HepG2 (cell line): Measurements from ENCODE around the gene SNX13.

ENCODE experiments used
- ATF3 ChIP-seq: sonication (generic); formaldehyde crosslinking; IDR thresholded peaks from 2 replicates; pipeline ENCODE4 v1.4.0; 2020; ENCODE audit warnings: missing genetic modification reagents
- DRAP1 ChIP-seq: IDR thresholded peaks from 2 replicates; pipeline ENCODE4 v1.6.1; 2016; ENCODE audit warnings: missing genetic modification reagents, missing compliant biosample characterization
- EP300 ChIP-seq, 3 experiments: sonication (generic) in 1 of 3; formaldehyde crosslinking in 1 of 3; IDR thresholded peaks; 2 replicates each; pipeline versions ENCODE4 v1.5.1 to v1.6.1; 2011 to 2020; ENCODE audit warnings: low read depth in 2 of 3, low read length in 2 of 3, borderline replicate concordance in 1 of 3, improper control_type of control experiment in 1 of 3, mild to moderate bottlenecking in 1 of 3, missing genetic modification reagents in 1 of 3, moderate library complexity in 1 of 3
- MAF1 ChIP-seq: sonication (generic); formaldehyde crosslinking; IDR thresholded peaks from 2 replicates; pipeline ENCODE4 v1.5.0; 2020; ENCODE audit warnings: missing genetic modification reagents, borderline replicate concordance
- MLX ChIP-seq: IDR thresholded peaks from 2 replicates; pipeline ENCODE4 v1.6.1; 2016
- NCOA1 ChIP-seq: sonication (generic); formaldehyde crosslinking; IDR thresholded peaks from 2 replicates; pipeline ENCODE4 v1.9.0; 2021; ENCODE audit warnings: missing genetic modification reagents
- POLR2A ChIP-seq, 2 experiments: IDR thresholded peaks; 2 replicates each; pipeline ENCODE4 v1.6.1; 2011; ENCODE audit warnings: low read depth in 2 of 2, low read length in 2 of 2, mild to moderate bottlenecking in 1 of 2, moderate library complexity in 1 of 2; ENCODE audit not compliant: insufficient read depth in 1 of 2
- TP53 ChIP-seq: sonication (generic); formaldehyde crosslinking; conservative IDR thresholded peaks from 2 replicates; pipeline ENCODE4 v1.4.0; 2020; ENCODE audit warnings: missing genetic modification reagents
- ZNF10 ChIP-seq: sonication (generic); formaldehyde crosslinking; IDR thresholded peaks from 2 replicates; pipeline ENCODE4 v1.4.0; 2020; ENCODE audit warnings: mild to moderate bottlenecking, low read depth, missing genetic modification reagents, borderline replicate concordance
- ZNF143 ChIP-seq: sonication (generic); formaldehyde crosslinking; IDR thresholded peaks from 2 replicates; pipeline ENCODE4 v1.4.0; 2020; ENCODE audit warnings: missing genetic modification reagents
- ZNF274 ChIP-seq: sonication (generic); formaldehyde crosslinking; IDR thresholded peaks from 2 replicates; pipeline ENCODE4 v1.5.1; 2020; ENCODE audit warnings: mild to moderate bottlenecking, missing genetic modification reagents
- TF ChIP-seq, protein P1 (sequence below): sonication (generic); formaldehyde crosslinking; IDR thresholded peaks from 2 replicates; pipeline ENCODE4 v1.5.0; 2020; ENCODE audit warnings: mild to moderate bottlenecking, missing genetic modification reagents, moderate library complexity
- TF ChIP-seq, protein P2 (sequence below), 2 experiments: IDR thresholded peaks; 2 replicates each; pipeline ENCODE4 v1.6.1; 2011 to 2012; ENCODE audit warnings: low read length in 2 of 2, borderline replicate concordance in 1 of 2, low read depth in 1 of 2, mild to moderate bottlenecking in 1 of 2, moderate library complexity in 1 of 2
- TF ChIP-seq, protein P3 (sequence below): sonication (generic); formaldehyde crosslinking; IDR thresholded peaks from 2 replicates; pipeline ENCODE4 v1.5.1; 2020; ENCODE audit warnings: mild to moderate bottlenecking, missing genetic modification reagents

- TF ChIP-seq MAF1 (no peak), DRAP1 (CRISPR knock-in tag) (no peak), POLR2A (IDR thresholded peaks at IDR 0.05; ENCODE audit: insufficient read depth in 1 of 2, low read depth in 2 of 2, low read length in 2 of 2) (no peak), EP300 (IDR thresholded peaks at IDR 0.05; ENCODE audit: low read depth in 2 of 2, low read length in 2 of 2) (no peak), EP300 (CRISPR knock-in tag; IDR thresholded peaks at IDR 0.05; ENCODE audit: borderline replicate concordance) (no peak), ZNF143 (no peak), MLX (CRISPR knock-in tag) (no peak), TP53 (no peak), ZNF10 (CRISPR knock-in tag) (no peak), ATF3 (CRISPR knock-in tag) (no peak), NCOA1 (CRISPR knock-in tag) (no peak), ZNF274 (CRISPR knock-in tag) (no peak)
- TF ChIP-seq, protein P1, sequence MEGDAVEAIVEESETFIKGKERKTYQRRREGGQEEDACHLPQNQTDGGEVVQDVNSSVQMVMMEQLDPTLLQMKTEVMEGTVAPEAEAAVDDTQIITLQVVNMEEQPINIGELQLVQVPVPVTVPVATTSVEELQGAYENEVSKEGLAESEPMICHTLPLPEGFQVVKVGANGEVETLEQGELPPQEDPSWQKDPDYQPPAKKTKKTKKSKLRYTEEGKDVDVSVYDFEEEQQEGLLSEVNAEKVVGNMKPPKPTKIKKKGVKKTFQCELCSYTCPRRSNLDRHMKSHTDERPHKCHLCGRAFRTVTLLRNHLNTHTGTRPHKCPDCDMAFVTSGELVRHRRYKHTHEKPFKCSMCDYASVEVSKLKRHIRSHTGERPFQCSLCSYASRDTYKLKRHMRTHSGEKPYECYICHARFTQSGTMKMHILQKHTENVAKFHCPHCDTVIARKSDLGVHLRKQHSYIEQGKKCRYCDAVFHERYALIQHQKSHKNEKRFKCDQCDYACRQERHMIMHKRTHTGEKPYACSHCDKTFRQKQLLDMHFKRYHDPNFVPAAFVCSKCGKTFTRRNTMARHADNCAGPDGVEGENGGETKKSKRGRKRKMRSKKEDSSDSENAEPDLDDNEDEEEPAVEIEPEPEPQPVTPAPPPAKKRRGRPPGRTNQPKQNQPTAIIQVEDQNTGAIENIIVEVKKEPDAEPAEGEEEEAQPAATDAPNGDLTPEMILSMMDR (CRISPR knock-in tag): no peak
- TF ChIP-seq, protein P2, sequence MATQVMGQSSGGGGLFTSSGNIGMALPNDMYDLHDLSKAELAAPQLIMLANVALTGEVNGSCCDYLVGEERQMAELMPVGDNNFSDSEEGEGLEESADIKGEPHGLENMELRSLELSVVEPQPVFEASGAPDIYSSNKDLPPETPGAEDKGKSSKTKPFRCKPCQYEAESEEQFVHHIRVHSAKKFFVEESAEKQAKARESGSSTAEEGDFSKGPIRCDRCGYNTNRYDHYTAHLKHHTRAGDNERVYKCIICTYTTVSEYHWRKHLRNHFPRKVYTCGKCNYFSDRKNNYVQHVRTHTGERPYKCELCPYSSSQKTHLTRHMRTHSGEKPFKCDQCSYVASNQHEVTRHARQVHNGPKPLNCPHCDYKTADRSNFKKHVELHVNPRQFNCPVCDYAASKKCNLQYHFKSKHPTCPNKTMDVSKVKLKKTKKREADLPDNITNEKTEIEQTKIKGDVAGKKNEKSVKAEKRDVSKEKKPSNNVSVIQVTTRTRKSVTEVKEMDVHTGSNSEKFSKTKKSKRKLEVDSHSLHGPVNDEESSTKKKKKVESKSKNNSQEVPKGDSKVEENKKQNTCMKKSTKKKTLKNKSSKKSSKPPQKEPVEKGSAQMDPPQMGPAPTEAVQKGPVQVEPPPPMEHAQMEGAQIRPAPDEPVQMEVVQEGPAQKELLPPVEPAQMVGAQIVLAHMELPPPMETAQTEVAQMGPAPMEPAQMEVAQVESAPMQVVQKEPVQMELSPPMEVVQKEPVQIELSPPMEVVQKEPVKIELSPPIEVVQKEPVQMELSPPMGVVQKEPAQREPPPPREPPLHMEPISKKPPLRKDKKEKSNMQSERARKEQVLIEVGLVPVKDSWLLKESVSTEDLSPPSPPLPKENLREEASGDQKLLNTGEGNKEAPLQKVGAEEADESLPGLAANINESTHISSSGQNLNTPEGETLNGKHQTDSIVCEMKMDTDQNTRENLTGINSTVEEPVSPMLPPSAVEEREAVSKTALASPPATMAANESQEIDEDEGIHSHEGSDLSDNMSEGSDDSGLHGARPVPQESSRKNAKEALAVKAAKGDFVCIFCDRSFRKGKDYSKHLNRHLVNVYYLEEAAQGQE (IDR thresholded peaks at IDR 0.05; ENCODE audit: borderline replicate concordance in 1 of 2, low read depth in 1 of 2, low read length in 2 of 2): no peak
- TF ChIP-seq, protein P3, sequence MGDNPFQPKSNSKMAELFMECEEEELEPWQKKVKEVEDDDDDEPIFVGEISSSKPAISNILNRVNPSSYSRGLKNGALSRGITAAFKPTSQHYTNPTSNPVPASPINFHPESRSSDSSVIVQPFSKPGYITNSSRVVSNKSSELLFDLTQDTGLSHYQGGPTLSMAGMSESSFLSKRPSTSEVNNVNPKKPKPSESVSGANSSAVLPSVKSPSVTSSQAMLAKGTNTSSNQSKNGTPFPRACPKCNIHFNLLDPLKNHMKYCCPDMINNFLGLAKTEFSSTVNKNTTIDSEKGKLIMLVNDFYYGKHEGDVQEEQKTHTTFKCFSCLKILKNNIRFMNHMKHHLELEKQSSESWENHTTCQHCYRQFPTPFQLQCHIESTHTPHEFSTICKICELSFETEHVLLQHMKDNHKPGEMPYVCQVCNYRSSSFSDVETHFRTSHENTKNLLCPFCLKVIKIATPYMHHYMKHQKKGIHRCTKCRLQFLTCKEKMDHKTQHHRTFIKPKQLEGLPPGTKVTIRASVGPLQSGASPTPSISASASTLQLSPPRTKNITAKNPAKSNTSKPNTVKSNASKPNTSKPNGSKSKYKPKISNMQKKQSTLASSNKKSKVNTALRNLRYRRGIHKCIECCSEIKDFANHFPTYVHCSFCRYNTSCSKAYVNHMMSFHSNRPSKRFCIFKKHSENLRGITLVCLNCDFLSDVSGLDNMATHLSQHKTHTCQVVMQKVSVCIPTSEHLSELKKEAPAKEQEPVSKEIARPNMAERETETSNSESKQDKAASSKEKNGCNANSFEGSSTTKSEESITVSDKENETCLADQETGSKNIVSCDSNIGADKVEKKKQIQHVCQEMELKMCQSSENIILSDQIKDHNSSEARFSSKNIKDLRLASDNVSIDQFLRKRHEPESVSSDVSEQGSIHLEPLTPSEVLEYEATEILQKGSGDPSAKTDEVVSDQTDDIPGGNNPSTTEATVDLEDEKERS: no peak
Observed at GRCh38 chr7:17907014-17907413, 33.3 kb downstream of the SNX13 start.
